DMS153 treated with DMSO at 0.1 percent for 48 hours (cell line): ENCODE data around the gene RPL3.

Experiments used
- DNase-seq: peaks from one replicate; lab custom pipeline; 2025; ENCODE audit not compliant: unreplicated experiment; lab: John Stamatoyannopoulos, UW

Gene RPL3

DNA sequence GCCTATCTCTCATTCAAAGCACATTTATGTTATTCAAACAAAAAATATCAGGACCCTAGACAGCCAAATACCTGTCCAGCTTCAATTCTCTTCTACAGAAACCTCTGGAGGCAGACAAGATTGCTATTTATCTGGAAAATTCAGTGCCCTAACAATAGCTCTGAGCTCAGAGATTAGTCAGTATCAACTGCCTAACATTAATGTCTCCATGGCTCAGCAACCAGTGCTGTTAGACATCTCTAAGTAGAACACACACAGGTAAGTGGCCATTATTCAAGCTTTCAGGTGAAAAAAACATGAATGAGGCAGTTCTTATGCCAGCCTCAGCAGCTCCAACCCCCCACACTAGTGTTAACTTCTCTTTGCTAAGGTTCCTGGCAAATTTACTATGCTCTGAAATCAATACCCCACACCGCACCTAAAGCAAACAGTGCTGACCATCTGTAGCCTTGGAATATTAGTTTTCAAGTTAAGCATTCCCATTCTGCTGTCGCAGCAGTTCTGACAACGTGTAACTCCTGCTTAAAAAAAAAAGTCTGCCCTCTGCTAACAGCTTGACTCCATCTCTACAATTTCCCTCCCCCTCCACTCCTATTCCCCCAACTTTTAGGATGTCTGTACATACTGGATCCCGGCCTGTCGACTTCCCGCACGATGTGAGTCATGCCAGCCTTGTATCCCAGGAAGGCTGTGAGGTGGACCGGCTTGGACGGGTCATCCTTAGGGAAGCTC is 1.5 kb downstream of the RPL3 start:
- no peak for DNase-seq

DNA sequence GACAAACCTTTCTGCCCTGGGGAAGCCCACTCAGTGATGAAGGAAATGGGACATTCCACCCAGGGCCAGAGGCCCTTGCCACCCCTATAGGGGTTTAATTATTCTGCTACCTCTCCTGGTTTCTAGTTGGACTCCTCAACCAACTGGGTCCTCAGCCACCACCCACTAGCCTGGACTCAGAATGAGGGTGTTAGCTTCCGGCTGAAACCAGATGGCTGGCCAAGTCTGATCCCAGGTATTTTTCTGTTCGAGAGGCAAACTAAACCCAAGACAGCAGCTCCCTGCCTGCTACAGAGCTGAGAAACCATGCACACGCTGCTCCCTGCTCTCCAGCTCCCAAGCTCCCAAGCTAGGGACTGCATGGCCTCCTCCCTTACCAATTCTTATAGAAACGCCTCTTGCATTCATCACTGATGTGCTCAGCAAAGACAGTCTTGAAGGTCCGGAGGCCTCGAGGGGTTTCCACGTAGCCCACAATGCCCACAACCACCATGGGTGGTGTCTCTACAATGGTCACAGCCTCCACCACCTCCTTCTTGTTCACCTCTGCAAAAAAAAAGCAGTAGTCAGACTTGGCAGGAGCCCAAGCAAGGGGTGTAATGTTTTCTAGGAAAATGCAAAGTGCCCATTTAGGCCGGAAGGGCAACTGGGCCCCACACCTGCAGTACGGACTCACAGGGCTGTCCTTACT is 2.2 kb downstream of the RPL3 start:
- DNase-seq: no peak

DNA sequence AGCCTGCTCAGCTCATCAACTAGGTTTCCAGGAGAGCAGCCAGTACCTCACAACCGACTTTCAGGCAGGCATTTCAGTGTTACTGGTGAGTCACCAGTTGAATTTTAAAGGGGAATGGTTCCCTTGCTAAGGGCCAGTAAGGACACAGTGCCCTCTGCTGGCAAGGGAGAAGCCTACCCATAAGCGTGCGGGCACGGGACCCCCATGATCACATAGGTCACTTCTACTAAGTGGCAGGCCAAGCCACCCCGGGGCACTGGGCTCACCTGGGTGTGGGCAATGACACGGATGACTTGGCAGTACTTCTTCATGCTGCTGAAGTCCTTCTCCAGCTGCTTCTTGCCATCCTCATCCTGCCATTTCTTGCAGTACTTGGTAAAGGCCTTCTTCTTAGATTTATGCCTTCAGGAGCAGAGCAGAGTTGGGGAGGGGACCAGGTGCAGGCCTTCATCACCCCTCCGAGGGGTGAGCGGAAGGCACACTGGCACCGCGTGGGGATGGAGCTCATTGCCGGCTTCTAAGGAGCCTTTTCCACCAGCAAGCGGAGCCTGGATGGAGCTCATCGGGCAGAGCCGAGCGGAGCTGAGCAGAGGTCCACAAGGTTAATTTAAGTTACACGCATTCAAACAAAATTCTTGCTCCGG is 2.9 kb downstream of the RPL3 start:
- peak; percentile 37 for DNase-seq

DNA sequence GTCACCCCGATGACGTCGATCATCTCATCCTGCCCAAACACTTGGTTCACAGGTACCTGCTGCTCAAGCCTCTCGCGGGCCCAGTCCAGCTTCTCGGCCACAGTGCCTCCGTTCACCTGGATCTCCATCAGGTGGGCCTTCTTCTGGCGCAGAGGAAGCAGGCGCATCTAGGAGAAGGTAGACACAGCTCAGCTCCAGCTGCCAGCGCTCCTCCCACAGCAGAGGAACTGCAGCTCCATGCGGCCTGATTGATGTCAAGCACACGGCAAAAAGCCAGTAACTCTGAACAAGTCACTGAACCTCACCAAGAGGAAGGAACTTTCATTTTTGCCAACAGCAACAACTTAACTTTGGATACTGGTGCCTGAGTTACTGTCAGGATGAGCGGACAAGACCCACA is 4.0 kb downstream of the RPL3 start:
- DNase-seq: no peak

DNA sequence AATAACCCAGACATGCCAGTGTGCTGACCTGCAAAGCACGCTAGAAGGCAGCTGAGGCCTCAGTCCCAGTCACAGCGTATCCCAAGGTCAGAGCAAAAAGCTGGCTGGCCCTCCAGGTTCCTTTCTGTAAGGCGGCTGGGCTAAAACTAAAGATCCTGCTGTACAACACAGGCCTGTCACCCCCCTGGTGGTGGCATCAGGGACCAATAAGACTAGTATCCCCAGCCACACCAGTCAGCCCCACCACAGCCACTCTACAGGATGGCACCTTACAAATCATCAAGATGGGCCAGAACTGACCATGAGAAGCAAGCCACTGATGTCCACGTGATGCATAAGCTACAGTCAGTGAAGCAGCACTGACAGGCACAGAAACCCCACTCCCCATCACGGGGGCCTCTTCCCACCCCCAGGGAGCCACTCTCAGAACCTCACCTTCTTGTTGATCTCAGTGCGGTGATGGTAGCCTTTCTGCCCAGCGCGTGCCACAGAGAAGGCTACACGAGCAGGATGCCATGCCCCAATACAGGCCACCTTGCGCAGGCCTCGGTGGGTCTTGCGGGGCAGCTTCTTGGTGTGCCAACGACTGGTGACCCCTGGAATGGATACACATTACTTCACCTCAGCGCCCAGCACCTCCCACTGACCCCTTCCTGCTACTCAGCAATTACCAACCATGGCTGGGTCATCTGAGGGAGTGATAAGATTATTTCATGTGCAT is 5.0 kb downstream of the RPL3 start:
- DNase-seq: no peak

DNA sequence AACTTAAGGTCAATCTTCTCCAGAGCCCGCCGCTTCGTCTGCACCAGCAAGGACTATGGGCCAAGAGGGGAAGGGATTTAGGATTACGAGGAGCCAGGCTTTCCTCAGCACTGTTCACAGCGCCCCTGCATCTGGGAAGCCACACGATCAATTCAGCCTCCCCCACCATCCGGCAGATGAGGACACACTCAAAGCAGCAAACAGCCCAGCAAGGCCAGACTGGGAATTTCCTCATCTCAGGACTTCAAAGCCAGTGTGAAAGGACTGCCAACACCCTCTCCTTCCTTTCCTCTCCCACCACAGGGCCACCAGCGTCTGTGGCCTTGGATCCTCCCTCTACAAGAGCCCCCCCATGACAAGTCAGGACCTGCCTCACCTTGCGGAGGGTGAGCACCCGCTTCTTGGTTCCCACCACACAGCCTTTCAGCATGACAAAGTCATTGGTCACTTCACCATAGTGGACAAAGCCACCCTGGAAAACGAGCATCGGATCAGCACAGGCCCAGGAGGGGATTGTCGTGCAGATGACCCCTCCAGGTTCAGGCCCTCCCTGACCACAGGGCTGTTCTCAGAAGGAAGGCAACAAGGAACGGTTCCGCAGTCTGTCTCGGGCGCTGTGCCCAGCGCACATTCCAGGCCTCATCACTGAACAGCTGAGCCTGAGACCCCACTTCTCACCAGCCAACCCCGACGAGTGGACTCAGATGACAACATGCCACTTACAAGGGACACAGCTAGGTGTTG is 6.0 kb downstream of the RPL3 start:
- DNase-seq: no peak

DNA sequence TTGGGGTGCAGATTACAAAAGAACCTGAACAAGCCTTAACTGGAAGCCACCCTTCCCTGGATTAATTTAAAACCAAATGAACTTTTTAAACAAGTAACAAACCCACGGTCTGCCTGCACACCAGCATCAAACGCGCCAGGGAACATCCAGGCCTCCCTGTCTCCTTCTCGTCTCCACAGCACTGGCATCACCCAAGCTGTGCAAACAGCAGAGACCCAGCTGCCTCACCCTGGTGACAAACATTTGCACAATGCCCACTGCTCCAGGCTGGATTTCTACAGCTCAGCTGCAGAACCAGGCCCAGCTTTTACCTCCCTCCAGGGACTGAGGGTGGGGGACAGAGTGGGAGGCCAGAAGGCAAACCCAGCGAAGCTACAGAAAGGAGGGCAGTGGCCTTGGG is 7.0 kb downstream of the RPL3 start:
- DNase-seq: no peak

DNA sequence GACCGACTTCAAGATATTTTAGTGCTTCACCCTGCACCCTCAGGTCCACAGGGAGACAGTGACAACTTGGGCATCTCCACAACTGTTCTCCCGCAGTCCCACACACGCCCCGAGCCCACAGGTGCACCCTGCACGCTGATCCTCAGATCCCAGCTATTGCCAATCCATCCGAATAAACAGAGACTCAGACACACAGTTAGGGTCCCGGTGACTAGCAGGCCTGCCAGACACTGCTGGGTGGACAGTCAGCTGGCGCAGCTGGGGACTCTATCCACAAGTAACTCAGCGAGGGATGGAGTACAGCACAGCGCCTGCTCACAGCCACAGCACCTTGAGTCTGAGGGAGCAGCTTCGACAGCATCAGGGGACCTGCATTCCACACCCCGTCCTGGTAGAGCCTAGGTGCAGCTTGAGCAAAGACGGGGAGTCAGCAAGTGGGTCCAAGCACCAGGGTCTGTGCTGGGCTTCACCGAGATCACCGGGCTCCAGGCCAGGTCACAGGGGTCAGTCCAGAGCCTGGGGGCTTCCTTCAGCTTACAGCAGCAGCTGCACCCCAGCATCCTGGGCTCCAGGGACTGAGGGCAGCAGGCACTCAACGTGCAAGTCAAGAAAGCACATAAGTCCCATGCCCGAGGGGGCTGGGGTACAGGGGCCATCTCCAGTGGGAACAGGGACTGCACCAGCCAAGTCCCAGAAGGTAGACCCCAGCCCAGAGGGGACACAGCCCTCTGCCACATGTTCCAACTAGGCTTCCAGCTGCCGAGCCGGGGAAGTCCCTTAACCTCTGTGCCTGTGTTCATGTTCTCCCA is 7.6 kb downstream of the RPL3 start:
- DNase-seq: no peak

DNA sequence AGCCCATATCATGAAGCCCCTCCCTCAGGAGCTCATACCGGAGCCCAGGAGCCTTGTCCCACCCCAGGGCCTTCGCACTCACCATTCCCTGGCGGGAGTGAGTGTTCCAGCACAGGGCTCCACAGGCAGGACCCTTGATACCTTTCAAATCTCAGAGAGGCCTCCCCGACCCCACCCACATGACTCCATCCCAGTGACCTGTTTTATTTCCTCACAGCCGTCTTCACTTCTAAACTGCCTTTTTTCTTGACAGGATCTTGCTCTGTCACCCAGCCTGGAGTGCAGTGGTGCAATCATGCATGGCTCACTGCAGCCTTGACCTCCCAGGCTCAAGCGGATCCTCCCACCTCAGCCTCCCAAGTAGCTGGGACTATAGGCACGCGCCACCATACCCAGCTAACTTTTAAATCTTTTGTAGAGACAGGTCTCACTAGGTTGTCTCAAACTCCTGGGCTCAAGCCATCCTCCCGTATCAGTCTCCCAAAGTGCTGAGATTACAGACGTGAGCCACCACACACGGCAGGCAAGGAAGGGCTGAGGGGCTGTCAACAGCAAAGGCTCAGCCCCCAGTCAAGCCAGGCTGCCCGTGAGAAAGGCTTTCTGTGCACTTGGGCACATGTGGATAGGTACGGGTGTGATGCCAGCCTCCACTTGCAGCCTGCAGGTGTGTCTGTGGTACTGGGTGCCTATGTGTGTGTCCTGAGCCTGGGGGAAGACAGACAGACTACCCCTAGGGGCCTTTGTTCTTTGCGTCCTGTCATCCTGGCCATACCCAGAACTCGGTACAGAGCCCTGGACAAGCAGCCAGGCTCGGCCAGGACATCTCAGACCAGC is 9.3 kb downstream of the RPL3 start:
- no peak for DNase-seq

DNA sequence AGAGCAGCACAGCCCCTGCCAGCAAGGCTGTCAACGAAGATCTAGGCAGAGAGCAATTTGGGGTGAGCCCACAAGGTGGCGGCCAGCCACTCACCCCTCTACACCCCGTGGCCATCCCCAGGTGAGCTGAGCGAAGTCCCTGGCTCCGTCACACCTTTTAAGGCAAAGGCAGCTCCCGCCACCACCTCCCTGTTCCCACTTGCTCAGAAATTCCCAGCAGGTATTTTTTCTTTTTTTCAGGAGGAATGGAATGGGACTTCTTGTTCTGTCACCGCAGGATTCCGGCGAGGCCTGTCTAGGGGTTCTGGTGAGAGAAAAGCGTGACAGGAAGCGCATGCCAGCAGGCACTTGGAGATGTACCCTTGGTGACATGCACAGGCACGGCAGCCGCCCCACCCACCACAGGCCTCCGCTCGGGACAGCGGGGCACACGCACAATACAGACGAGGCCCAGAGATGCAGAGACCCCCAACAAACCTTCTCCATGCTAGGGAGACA is 10.0 kb downstream of the RPL3 start:
- no peak for DNase-seq

DNA sequence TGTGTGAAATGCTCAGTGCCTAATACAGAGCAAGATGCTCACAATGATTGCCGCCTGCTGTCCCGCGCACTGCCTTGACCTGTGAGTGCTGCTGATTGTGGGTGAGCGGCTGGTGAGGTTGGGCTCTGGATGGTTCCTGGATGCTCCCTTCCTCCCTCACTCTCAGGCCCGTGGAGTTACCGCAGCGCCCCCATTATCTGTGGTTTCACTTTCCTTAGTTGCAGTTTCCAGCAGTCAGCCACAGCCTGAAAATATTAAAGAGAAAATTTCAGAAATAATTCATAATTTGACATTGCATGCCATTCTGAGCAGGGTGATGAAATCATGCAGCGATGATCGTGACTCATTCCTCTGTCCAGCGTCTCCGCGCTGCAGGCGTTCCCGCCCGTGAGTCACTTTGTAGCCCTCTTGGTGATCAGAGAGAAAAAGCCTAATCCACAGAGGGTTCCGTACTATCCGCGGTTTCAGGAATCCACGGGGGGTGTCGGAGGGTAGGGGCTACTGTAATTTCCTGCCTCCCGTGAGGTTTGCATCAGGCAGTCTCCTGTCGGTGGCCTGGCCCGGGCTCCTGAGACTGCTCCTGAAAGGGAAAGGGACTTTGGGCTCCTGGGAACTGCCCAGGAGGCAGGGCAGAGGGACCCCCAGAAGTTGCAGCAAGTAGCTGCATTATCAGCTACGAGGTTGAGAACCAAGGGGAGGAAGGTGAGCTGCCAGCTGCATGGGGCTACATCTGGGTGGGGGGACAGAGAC is 10.6 kb downstream of the RPL3 start:
- DNase-seq: no peak

DNA sequence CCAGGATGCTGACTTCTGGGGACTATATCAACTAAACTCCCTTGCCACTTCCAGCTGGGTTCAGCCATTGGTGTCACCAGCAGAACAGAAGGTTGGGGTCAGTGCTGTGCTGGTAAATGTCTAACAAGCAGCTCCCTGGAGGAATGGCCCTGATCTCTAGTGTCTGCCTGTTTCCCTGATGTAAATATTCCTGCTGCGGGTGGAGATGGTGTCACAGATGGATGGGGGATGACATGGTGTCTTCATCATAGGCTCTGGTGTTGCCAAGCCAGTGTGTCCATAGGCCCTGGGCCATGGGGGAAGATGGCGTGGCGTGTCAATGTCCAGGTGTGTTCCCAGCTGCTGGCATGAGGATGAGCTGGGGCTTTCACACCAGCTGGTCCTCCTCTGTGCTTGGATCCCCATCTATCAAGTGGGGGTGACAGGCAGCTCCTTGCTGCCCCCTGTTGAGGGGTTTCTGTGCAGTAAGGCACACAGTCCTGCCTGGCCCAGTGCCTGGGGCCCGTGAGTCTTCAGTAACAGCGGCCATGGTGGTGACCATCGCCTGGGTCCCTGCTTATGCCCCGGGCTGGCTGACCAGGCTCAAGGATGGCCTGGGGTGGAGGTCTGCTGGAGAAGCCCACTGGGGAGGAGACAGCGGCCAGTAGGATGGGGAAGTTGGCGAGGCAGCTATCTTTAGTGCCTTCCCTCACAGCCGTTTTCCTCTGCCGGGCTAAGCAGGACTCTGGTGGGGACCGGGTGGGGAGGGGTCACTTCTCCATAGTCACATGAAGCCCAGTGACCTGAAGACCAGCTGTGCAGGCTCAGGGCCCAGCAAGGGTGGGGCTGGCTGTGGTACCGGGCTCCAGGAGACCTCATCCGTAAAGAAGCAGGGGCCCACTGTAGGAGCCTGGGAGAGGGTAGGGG is 12.7 kb downstream of the RPL3 start:
- no peak for DNase-seq

DNA sequence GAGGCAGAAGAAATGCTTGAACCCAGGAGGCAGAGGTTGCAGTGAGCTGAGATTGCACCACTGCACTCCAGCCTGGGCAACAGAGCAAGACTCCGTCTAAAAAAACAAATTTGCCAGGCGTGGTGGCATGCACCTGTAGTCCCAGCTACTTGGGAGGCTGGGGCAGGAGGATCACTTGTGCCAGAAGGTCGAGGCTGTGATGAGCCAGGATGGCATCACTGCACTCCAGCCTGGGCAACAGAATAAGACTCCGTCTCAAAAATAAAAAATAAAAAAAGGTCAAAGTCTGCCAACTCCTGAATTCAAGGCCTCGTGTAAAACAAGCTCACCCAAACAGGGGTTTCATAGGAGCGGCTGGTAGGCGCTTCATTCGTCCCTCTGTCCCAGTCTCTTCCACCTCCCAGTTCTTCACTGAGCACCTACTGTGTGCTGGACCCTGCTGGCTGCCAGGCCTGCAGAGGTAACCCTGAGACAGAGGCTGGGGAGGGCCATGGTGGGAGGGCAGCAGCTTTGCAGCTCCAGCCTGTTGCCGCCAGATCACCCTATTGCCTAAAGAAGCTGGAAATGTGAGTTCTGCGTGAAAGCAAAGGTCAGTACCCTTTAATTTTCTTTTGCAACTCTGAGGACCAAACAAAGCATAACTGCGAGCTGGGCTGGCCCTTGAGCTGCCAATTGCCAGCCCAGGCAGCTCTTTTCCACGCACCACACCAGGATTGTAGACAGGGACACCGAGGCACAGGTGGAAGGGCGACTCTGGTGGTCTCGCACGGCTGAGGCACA is 15.3 kb downstream of the RPL3 start:
- DNase-seq: no peak

DNA sequence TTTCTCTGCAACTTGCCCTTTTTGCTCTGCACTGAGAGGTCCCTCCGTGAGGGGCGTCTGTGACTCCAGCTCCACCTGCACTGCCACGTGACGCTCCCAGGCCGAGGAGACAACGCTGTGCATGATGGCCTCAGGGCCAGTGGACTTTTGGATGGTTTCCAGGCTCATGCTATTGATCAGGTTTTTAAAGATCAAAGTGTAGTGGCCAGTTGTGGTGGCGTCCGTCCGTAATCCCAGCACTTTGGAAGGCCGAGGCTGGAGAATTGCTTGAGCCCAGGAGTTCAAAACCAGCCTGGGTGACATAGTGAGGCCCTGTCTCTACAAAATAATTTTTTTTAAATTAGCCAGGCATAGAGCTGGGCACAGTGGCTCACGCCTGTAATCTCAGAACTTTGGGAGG is 16.1 kb downstream of the RPL3 start:
- DNase-seq: no peak

DNA sequence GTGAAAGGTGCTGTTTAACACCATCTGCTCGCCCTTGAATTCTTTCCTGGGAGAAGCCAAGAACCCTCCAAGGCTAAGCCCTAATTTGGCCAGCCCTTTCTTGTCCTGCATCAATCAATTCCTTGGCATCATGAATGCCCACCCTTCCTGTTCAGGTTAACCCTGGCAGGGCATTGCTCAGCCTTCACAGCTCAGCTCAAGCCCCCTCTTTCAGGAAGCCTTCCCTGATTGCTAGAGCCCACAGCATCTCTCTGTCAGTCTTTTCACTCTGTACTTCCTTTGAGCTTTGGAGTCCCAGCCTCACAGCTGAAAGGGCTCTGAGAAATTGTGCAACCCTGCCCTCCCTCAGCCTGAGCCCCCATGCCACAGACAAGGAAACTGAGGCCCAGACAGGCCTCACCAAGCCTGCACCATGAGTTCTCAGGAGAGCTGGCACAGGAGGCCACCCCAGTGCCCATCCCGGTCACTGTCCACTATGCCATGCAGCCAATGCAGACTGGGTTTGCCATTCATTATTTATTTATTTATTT is 16.9 kb downstream of the RPL3 start:
- no peak for DNase-seq

DNA sequence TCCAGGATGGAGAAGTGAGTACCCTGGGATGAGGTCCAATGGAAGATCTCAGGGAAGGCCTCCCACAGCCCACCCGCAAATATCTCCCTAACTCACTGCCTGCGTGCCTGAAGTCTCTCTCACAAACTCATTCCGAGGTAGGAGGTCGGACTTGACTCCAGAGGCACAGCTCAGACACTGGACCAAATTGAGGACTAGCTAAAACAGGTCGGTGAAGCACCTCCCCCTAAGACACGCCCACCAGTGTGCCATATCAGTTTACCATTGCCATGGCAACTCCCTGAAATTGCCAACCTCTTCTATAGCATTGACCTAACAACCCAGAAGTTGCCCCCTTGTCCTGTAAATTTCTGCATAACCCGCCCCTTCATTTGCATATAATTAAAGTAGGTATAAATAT is 17.5 kb downstream of the RPL3 start:
- no peak for DNase-seq
